Stimulated activated CD4-positive, alpha-beta T cell treated with anti-CD3 and anti-CD28 coated beads, Interleukin-4, amount 100 ng/mL, for 1 hour (primary cell): ENCODE results near the gene CPED1.
"Not testable (repeated sequence)": the region's sequence is repeated elsewhere in the genome, so short reads cannot be mapped to it uniquely, and the experiment has no call there.

Experiments used
- DNase-seq: peaks from one replicate; pipeline ENCODE4 v3.0.0-alpha.2; 2020

Gene CPED1

DNA sequence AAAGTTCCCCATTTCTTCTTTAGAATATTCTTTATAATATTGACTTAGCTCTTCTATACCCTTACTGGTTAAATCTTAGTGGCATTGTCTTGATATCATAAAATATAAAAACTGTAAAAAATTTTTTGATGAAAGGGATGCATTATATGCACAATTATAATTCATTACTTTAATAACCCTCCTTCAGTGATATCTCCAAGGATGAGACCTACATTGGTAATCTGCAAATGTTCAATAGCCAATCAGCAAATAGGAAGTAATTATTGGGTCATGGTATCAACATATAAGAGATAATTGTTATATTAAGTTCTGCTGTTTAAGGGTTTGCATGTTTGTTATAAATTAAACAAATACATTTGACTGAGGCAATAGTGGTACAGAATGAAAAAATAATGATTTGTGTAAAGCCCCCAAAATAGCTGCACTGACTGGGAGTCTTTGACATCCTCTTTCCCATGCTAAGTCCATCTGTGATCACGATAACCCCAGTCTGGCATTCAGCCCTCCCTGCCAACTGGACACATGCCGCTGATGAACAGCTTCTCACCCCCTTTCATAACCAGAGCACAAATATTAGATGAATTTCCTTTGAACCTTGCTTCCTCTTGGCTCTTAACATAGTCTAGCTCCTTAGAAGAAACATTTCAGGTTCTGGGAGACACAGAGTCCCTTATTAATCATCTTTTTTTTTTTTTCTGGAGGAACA lies 169.5 kb downstream of the CPED1 start:
- DNase-seq = no peak

DNA sequence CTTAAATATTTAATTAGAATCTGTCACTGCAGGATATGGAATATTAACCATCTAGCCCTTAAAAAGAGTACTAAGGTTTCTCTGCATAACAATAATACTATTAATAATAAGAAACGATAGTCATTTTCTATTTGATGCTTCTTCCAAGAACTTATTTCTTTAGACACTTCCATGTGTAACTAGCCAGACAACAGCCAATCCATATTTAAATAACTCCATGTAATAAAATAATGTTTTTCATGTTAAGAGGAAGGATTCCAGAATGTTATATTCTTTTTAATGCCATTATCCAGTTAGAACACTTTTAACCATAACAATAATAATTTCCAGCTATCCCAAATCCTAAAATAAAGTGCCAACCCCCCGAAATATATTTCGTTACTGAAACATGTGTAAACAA lies 170.2 kb downstream of the CPED1 start:
- no peak for DNase-seq

DNA sequence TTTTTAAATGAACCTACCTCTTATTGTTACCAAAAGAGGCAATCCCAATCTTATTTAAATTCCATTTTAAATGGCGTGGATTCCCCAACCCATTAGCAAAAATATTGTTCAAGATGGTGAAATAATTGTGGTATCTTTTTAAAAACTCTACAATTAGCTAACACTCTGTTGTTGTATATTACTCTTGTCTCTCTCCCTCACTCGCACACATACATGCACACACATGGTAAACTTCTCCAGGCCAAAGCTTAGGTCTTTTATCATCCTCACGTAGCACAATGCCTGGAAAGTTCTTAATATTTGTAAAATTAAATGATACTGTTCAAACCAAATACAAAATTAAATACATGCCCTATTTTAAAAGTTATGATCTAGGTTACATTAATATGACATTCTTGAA lies 171.0 kb downstream of the CPED1 start:
- no peak for DNase-seq

DNA sequence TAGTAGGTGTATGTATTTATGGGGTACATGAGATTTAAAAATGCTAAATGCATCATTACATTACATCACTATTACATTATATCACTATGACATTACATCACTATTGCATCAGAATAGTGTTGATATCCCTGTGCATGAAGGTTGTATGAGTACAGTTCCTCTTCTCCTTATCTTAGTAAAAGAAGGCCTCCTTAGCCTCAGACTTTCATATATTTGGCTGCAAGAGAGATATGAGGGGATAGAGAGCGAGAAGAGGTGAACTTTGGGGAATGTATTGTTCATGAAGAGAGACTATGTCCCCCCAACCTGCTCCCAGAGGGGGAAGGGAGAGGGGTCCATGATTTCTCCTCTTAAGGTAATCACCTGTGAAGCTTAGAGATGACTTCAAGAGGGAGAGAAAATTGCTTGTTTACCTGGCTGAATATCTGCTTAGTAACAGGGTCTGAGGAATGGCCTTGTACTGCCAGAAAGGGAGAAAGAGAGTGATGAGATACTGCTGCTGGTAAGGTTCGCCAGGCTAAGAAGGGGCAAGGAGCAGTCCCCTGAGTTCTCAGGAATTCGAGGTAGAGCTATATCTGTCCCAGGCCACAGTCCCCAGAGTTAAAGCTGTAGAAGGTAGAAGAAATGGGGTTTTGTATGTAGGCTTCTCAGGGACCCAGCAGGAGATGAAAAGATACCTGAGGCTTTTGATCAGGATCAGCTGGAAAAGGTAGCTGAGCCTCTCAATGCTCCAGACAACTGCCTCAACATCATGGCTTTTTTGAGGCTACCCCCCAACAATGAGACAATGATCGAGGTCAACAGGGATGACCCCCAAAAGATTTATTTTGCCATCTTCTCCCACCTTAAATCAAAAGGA lies 171.9 kb downstream of the CPED1 start:
- no peak for DNase-seq

DNA sequence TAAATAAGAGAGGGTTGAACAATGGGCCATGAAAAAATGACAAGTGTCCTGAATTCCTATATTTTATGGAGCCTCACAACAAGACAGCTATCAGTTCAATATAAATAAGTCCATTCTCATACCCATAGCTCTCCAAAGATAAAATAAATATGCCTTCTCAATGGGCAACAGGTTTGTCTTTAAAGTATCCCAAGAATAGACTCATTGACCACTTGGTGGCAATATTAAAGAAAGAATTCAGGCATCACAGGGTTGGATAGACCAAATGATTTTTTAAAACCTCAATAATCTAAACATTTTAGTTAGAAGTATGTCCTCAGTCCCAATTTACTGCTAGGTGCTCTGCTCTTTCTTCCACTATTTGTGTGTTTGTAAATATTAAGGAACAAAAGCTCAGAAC lies 175.2 kb downstream of the CPED1 start:
- DNase-seq = no peak

DNA sequence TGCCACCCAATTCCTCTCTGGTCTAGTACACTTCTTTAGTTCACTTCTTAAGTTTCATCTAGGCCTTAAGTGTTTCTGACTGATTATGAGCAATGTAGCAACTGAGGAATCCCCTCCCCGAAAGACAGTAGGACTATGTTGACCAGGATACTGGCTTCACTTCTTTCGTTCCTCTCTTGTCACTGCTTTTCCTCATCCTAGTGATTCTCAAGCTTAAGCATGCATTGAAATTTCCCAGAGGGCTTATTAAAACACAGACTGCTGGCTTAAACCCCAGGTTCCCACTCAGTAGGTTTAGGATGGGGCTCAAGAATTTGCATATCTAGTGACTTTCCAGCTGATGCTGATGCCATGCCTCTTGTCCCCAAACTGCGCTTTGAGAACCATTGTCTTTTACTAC lies 175.7 kb downstream of the CPED1 start:
- no peak for DNase-seq

DNA sequence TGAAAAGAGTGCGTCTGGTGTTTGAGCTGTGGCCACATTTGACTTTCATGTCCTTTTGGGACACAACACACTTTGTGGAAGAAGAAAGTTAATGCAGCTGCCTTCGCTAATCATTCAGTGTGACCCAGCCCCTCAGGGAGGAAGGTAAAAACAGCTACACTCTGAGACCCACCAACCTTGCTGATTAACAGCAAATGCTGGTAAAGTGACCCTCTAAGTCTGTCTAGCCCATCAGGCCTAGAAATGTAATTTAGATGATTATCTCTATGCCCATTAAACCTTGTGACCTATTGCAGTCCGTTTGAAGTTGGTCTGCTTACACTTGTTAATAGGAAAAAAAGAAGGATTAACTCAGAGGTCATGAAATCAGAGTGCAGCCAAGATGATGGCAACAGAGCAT lies 178.4 kb downstream of the CPED1 start:
- no peak for DNase-seq

DNA sequence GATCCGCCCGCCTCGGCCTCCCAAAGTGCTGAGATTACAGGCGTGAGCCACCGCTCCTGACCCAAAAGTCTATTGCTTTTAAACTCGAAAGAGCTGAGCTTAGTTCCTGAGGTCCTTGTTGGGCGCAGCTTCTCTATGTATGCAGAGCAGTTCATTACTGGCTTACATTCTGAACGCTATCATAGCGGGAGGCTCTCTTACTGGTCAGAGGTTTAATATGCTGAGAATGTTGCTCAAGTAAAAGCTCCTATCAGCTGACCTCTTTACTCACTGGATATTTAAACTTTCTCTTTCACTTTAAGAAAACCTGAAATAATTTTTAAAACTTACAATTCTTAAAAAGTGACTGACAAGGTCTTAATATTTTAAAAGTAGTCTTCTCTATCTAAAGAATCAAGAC lies 179.5 kb downstream of the CPED1 start:
- DNase-seq = no peak

DNA sequence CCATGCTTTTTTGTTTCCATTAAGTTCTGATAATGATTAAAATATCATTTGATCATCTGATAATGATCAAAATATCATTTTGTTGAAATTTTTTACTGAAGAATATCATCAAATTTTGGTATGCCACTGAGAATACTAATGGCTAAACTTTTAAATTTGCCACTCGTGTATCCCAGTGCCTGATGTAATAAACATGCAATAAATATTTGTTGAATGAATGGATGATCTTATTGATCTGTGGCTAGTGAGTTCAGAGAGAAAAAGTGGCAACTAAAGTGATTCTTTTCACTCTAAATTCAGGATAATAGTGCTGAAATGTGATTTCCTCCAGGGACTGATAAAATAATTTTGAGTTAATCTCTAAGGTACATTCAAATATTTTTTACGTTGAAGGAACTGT lies 181.0 kb downstream of the CPED1 start:
- DNase-seq = no peak

DNA sequence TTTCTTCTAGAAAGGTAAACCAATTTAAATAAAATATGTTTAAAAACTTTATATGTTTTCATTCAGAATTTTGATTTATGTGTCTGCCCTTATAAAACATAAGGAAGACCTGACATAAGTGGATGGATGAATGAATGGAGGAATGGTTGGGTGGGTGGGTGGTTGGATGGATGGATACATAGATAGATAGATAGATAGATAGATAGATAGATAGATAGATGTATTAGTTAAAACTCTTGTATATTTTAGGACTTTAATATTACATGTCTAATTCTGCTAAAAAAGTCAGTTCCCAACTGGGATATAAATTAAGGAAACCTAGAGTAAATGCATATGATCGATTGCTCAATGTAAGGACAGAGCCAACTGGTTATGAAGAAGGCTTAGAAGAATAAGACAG lies 184.0 kb downstream of the CPED1 start:
- DNase-seq = no peak

DNA sequence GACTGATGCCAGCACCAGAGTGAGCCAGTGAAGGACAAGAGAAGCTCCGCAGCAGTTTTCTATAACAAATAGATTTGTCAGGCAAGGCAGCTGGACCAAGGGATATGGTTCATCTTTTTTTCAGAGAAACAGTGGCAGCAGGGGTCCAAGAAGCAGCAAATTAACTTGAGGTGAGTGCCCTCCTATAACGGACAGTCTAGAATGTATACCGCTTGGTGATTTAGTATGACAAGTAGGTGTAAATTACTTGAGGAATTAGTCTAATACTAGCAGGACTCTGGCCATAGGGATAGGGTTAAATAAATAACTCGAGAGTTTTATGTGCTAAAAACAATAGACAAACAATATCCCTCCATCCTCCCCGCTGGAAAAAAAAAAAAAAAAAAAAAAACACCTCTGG lies 187.3 kb downstream of the CPED1 start:
- DNase-seq = no peak

DNA sequence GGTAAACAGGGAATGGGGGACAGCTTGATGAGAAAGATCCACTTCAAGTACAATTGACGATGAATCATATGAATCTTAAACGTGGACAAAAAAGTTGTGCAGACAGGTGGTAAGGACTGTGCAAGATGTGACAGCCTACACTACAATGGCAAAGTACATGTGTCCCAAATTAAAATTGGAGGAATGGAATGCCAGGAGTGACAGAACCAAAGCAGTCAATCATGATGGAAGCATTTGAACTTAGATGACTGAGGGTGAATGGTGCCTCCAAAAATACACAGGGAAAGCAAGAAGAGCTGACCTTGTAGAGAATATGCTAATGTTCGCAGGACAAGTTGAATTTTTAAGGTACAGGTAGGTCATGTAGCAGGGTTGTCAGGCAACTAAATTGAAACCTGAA lies 189.9 kb downstream of the CPED1 start:
- DNase-seq = no peak

DNA sequence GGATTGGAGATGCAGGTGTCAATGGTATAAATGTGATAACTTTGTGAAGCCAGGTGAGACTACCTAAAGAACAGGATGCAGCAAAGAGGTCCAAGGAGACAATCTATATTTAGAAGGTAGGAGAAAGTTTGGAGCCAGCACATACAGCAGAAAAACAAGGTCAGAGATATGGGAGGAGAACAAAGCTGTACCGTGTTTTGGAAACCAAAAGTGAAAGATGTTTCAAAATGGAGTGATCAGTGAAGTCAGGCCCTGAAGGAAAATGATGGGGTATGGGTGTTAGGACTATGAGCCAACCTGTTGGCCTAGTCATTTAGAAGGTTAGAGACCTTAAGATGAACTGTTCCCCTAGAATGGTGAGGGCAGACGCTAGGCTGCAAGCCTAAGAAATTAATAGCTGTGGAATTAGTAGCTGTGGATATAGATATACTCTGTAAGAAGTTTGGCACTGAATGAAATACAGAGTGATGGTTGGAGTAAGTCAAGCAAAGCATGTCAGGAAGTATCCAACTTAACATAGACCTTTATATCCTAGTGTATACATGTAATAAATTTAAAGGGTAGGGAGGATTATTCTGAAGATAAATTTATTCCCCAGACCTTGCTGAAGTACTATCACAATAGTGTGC lies 190.5 kb downstream of the CPED1 start:
- no peak for DNase-seq

DNA sequence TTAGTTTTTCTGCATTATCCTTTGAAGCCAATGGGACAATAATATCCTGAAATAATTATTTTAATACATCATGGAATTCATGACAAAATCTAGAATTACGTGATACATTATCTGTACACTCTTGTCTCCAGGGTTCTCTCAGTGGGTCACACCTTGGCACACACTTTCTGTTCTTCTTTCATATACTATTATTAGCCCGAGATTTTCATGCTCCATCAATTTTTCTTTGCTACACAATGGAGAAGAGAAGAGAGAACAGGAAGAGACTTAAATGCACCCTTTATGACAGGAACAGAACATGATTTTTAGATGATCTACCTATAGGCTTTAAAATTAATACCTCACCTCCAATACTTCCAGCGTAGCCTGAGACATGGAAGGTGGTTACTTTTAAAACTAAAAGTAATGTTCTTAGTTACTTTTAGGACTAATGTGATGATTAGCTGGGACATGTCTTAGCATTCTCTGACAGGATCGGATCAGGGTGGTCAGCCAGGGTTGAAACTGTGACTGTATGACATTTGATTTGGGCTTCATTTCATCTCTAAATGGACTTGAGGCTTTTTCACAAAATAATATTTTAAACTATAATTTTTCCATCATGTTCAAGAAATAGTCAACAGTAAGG lies 192.0 kb downstream of the CPED1 start:
- DNase-seq = no peak

DNA sequence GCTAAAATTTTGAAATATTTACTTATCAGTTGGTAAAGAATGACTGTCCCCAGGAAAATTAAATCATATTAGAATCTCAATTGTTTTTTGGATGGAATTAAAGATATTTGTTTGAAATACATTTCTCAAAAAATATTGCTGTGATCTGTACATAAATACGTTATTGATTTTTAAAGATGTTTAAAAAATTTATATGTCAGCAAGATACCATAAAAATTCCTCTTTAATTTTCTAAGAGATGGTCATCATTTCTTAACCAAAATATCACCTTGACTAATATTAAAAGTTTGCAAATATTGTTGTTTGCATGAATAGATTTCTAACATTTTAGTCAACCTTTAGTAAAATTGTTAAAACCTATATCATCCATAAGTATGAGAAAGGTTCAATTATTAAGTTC lies 192.8 kb downstream of the CPED1 start:
- DNase-seq = no peak

DNA sequence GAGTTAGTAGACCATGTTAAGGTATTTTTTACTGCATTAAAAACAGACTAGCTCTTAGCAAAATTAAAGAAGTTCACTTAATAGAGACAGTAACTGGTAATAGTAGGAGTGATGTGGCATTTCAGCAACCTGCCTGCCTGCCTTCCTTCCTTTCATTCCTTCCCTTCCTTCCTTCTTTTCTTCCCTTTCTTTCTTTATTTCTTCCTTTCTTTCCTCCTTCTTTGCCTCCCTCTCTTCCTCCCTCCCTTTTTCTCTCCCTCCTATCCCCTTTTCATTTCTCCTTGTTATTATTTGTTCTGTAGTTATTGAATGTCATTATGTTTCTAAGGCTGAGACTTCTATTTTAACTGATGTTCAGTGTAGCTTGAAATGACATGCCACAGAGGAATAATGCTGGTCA lies 193.8 kb downstream of the CPED1 start:
- no peak for DNase-seq

DNA sequence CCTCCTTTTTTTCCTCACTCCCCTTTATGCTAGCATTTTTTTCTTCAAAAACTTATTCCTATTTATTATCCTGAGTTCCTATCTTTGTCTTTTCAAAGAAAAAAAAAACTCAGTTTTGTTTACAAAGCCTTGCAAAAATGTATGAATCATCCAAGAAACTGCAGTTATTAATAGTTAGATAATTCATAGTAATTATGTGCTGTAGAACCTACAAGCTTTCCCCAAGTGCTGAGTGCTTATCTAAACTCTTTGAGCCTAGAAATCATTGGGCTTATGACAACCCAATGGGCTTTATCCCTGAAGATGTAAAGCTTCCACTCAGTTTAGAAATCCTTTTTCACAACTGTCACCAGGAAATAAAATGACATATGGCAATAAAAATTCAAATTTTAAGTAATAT lies 194.4 kb downstream of the CPED1 start:
- DNase-seq = no peak

DNA sequence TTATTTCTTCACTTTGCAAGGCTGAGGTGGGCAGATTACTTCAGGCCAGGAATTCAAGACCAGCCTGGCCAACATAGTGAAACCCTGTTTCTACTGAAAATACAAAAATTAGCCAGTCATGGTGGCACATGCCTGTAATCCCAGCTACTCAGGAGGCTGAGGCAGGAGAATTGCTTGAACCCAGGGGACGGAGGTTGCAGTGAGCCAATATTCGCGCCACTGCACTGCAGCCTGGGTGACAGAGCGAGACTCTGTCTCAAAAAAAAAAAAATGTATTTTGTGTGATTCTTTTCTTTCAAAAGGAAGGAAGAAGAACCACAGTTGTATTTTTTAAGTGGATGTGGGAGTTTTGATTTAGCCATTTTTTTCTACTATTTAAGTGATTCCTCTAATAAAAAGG lies 195.4 kb downstream of the CPED1 start:
- not testable (repeated sequence) for DNase-seq

DNA sequence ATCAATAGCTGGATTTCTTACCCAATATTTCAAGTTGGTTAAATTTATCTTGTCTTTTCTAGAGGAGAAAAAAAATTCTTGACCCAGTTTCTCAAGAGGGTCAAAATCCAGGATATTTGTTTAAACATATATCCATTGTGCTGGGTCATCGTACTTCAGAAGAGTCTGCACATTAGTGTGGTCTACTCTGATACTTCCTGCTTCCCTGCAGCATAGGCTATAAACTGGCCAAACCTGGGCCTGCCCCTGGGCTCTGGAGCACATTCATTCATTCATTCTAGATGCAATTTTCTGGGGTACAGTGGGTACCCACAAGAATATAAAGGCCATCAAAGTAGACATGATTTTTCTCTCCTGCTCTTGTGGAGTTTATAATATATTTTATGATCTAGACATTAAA lies 198.2 kb downstream of the CPED1 start:
- no peak for DNase-seq

DNA sequence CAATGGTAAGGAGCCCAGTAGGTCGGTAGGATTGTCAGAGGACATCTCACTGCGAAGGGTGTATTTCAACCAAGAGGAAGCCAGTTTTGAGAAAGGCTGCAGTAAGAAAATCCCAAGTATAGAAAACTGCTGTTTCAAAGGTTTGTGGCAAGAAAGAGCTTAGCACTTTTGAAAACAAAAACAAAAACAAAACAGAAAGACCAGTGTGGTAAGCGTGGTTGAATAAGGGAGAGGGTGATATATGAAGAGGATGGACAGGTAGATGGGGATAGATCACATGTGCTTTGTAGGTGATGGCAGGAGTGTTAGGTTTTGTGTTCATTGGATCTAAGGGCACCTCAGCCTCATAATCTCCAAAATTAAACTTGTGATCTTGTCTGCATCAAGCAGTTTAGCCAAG lies 198.7 kb downstream of the CPED1 start:
- DNase-seq = no peak

DNA sequence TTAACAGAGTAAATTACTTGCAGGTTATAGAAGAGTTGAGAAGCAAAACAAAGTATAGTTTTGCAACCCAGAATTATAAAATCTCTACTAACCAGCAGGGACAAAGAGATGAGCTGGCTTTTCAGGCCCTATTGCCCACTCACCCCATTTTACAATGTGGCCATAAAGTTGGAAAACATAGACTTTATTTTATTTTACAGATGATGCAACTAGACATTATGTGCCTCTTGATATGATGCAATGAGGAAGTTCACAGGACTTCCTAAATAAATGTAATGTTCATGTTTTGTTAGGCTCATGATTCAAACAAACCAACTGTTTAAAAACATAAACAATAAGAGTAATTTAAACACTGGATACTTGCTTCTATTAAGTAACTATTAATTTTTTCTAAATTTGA lies 199.2 kb downstream of the CPED1 start:
- DNase-seq = no peak

DNA sequence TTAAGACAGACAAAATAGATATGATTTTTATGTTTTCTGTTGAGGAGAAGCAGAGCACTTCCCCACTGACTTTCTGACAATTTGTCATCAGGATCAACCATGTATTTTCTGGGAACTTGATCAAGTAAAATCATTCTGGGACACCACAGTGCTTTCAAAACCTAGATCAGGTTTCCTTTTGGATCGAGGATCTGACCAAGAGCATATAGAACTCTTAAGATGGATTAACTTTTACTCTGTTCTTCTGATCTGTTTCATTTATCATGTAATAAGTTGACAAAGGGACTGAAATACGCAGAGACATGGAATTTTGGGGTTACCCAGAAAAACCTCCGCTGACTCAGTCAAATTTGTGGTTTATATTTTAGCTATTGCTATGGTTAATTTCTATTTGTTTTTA lies 204.3 kb downstream of the CPED1 start:
- no peak for DNase-seq

DNA sequence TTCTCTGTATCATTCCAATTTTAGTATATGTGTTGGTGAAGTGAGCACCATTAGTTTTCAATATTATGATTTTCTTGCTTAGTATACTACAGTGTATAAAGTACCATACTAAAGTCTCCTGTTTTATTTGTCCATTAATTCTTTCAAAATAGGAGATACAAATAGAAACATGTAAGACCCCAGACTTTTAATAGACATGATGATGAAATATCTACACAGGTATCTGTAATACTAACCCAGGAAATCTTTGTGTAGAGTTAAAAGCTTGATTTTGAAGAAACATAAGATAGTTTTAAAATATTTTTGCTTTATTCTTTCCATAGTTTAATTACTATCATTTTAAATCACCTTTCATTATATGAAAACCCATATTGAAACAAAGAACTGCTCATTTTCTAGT lies 206.5 kb downstream of the CPED1 start:
- DNase-seq = no peak

DNA sequence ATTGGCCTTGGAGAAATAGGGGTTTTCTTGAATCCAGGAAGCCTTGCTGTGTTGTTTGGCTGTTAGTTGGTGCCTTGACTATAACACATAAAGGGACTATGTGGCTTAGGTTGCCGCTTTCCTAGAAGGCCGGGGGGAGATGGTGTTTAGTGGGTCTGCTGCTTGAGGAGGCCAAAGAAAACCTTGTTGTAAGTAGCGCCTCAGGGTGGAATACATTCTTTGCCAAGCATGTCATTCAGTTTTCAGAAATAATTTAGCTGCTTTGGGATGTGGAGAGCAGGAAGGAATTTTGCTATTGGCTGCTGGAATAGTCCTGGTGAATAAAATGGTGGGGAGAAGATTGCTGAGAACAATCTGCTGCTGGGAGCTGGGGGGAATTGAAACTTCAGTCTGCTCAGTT lies 207.4 kb downstream of the CPED1 start:
- DNase-seq = no peak
